WERI-Rb-1 (cell line): Measurements from ENCODE around the gene PGAP2.
"Not testable (repeated sequence)": the region's sequence is repeated elsewhere in the genome, so short reads cannot be mapped to it uniquely, and the experiment has no call there.

ENCODE experiments used
- DNase-seq: peaks from one replicate; pipeline ENCODE4 v3.0.0-alpha.2; 2020
- H3K27ac ChIP-seq: fragments of 250-450 bp; sonication (Bioruptor Pico); 2 replicates; pipeline ENCODE4 v1.5.1; 2020; ENCODE audit warnings: mild to moderate bottlenecking, moderate library complexity
- H3K27me3 ChIP-seq: fragments of 250-450 bp; sonication (Bioruptor Pico); 2 replicates; pipeline ENCODE4 v1.5.1; 2021; ENCODE audit warnings: mild to moderate bottlenecking, low read depth, moderate library complexity; ENCODE audit not compliant: insufficient read depth, severe bottlenecking
- H3K36me3 ChIP-seq: fragments of 250-450 bp; sonication (Bioruptor Pico); 2 replicates; pipeline ENCODE4 v1.5.1; 2020; ENCODE audit warnings: mild to moderate bottlenecking, moderate library complexity
- H3K4me3 ChIP-seq: 2 replicates; pipeline ENCODE4 v1.5.1; 2011; ENCODE audit warnings: low read depth, mild to moderate bottlenecking, control low read depth, low read length
- H3K9me3 ChIP-seq: fragments of 250-450 bp; sonication (Bioruptor Pico); 2 replicates; pipeline ENCODE4 v1.5.1; 2021; ENCODE audit warnings: mild to moderate bottlenecking, moderate library complexity; ENCODE audit not compliant: severe bottlenecking
- CTCF ChIP-seq: IDR thresholded peaks from 2 replicates; pipeline ENCODE4 v1.5.1; 2011; ENCODE audit warnings: low read depth, mild to moderate bottlenecking, control low read depth, inconsistent platforms, low read length

PGAP2 gene

GRCh38 chr11:3781423-3781822, 26.9 kb upstream of the PGAP2 start:
- Histone ChIP-seq H3K36me3 (peaks cover 67% of the 10 kb centered on the region), H3K9me3 (no peaks in the 10 kb centered on the region), H3K27ac (no peak overlapping the region), H3K27me3 (no peaks in the 10 kb centered on the region), H3K4me3 (no peak overlapping the region)
- DNase-seq: no peak
- no peak for TF ChIP-seq CTCF

- Histone ChIP-seq H3K27me3 (no peaks in the 10 kb centered on the region), H3K36me3 (peaks cover 62% of the 10 kb centered on the region), H3K27ac (no peak overlapping the region), H3K9me3 (no peaks in the 10 kb centered on the region), H3K4me3 (no peak overlapping the region)
- no peak for DNase-seq
- no peak for TF ChIP-seq CTCF
These were observed 25.4 kb upstream of the PGAP2 start for GRCh38 chr11:3782963-3783362.

- DNase-seq: no peak
- Histone ChIP-seq H3K27ac (no peak overlapping the region), H3K27me3 (no peaks in the 10 kb centered on the region), H3K4me3 (no peak overlapping the region), H3K9me3 (no peaks in the 10 kb centered on the region), H3K36me3 (peaks cover 59% of the 10 kb centered on the region)
- TF ChIP-seq CTCF: no peak
These were observed 24.7 kb upstream of the PGAP2 start for GRCh38 chr11:3783611-3784010.

GRCh38 chr11:3786781-3787428, 21.5 kb upstream of the PGAP2 start:
- Histone ChIP-seq H3K27ac (no peak overlapping the region), H3K9me3 (no peaks in the 10 kb centered on the region), H3K27me3 (no peaks in the 10 kb centered on the region), H3K36me3 (peaks cover 49% of the 10 kb centered on the region), H3K4me3 (no peak overlapping the region)
- DNase-seq: no peak
- no peak for TF ChIP-seq CTCF

- peaks cover 55% of the 10 kb centered on the region for H3K36me3 ChIP-seq
- H3K4me3 ChIP-seq, H3K9me3 ChIP-seq, DNase-seq, H3K27me3 ChIP-seq, H3K27ac ChIP-seq: not testable (repeated sequence)
These were observed 14.0 kb upstream of the PGAP2 start for GRCh38 chr11:3794387-3794786.

GRCh38 chr11:3795131-3796001, 13.0 kb upstream of the PGAP2 start:
- TF ChIP-seq CTCF: no peak
- Histone ChIP-seq H3K27me3 (no peaks in the 10 kb centered on the region), H3K36me3 (peaks cover 49% of the 10 kb centered on the region), H3K27ac (no peak overlapping the region), H3K4me3 (no peak overlapping the region), H3K9me3 (no peaks in the 10 kb centered on the region)
- no peak for DNase-seq
